ENCODE data around the gene GID8. TPM values are rescaled to one million over a fixed set of nuclear protein-coding genes. Genes with fewer than 3 reads are reported as not detected.

GID8 gene
- total RNA-seq, 2 experiments from 2014 or later = 39.2 to 42.2 TPM

DNA sequence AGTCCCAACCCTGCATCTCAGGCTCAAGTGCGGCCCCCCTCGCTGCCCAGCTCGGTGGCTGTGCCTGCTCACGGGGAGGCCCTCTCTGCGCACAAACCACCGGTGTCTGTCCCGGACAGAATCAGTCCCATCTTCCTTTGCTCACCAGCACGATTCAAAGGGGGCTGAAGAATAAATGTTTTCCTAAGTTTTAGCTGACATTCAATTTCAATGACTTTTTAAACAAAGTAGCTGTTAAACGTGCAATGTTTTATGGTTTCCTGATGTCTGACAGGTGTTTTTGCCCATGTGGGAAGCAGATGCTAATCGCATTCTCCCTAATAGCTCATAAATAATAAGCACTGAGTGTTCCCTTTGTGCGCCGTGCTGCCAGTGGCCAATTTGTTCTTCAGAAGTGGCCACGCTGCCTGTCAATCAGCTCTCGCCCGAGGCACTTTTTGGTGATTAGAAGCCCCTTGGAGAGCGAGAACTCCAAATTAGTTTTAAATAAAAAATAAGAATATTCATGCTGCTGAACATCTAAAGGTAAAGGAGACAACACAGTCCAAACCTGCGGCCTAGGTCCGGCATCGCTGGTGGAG is 42.5 kb downstream of the GID8 start:
- Mint-ChIP-seq H3K27me3 (peaks cover 32% of the 10 kb centered on the region), H3K4me3 (no peak overlapping the region), H3K36me3 (ENCODE audit: low read depth) (no peaks in the 10 kb centered on the region), H3K27ac (no peak overlapping the region), H3K4me1 (ENCODE audit: low read depth) (peaks cover 38% of the 10 kb centered on the region), H3K9me3 (no peaks in the 10 kb centered on the region)
- ChIA-PET CTCF (interaction anchor here (0.9 to 2.1 kb wide), 6 partner anchors 8 to 172 kb away, joined by 3 to 10 read pairs (median 4); no protein-coding TSS in a partner anchor), POLR2A (interaction anchor here (0.8 to 1.7 kb wide), 3 partner anchors 12 to 62 kb away, joined by 3 to 4 read pairs (median 3); no protein-coding TSS in a partner anchor)
- TF ChIP-seq, protein P1, sequence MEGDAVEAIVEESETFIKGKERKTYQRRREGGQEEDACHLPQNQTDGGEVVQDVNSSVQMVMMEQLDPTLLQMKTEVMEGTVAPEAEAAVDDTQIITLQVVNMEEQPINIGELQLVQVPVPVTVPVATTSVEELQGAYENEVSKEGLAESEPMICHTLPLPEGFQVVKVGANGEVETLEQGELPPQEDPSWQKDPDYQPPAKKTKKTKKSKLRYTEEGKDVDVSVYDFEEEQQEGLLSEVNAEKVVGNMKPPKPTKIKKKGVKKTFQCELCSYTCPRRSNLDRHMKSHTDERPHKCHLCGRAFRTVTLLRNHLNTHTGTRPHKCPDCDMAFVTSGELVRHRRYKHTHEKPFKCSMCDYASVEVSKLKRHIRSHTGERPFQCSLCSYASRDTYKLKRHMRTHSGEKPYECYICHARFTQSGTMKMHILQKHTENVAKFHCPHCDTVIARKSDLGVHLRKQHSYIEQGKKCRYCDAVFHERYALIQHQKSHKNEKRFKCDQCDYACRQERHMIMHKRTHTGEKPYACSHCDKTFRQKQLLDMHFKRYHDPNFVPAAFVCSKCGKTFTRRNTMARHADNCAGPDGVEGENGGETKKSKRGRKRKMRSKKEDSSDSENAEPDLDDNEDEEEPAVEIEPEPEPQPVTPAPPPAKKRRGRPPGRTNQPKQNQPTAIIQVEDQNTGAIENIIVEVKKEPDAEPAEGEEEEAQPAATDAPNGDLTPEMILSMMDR (IDR thresholded peaks at IDR 0.05) = no peak
- ATAC-seq = no peak
- DNase-seq = no peak
- intact Hi-C loops (cut with micrococcal nuclease) = no loop called here

DNA sequence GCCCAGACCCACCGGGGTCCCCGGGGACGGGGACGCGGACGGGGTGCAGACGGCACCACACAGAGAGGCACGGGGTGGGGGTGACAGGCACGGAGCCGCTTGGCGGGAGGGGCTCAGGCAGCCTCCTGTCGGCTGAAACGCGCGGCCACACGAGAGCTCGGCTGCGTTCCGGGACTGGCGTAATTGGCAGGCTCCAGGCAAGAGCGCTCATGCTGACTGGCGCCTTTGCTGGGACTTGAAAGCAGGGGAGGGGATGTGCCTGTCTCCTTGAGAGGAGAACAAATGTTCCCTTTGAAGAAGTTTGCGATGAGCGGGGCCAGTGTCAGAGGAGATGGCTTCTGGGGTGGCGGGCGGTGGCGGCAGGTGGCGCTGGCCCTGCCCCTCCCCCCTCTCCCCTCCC is 43.0 kb downstream of the GID8 start:
- no peaks in the 10 kb centered on the region for H3K36me3 Mint-ChIP-seq (ENCODE audit: low read depth)
- H3K27ac Mint-ChIP-seq = no peak overlapping the region
- DNase-seq (peak; percentile 58), ATAC-seq (peak; percentile 26)
- intact Hi-C loops (cut with micrococcal nuclease) = no loop called here
- H3K9me3 Mint-ChIP-seq = no peaks in the 10 kb centered on the region
- TF ChIP-seq, protein P1 (IDR thresholded peaks at IDR 0.05) = no peak
- peaks cover 38% of the 10 kb centered on the region for H3K4me1 Mint-ChIP-seq (ENCODE audit: low read depth)
- peaks cover 31% of the 10 kb centered on the region for H3K27me3 Mint-ChIP-seq
- POLR2A ChIA-PET = interaction anchor here (0.8 to 1.7 kb wide), 3 partner anchors 13 to 63 kb away, joined by 3 to 4 read pairs (median 3); no protein-coding TSS in a partner anchor
- no peak overlapping the region for H3K4me3 Mint-ChIP-seq
- CTCF ChIA-PET = interaction anchor here (0.9 to 2.1 kb wide), 6 partner anchors 8 to 172 kb away, joined by 3 to 10 read pairs (median 4); no protein-coding TSS in a partner anchor

DNA sequence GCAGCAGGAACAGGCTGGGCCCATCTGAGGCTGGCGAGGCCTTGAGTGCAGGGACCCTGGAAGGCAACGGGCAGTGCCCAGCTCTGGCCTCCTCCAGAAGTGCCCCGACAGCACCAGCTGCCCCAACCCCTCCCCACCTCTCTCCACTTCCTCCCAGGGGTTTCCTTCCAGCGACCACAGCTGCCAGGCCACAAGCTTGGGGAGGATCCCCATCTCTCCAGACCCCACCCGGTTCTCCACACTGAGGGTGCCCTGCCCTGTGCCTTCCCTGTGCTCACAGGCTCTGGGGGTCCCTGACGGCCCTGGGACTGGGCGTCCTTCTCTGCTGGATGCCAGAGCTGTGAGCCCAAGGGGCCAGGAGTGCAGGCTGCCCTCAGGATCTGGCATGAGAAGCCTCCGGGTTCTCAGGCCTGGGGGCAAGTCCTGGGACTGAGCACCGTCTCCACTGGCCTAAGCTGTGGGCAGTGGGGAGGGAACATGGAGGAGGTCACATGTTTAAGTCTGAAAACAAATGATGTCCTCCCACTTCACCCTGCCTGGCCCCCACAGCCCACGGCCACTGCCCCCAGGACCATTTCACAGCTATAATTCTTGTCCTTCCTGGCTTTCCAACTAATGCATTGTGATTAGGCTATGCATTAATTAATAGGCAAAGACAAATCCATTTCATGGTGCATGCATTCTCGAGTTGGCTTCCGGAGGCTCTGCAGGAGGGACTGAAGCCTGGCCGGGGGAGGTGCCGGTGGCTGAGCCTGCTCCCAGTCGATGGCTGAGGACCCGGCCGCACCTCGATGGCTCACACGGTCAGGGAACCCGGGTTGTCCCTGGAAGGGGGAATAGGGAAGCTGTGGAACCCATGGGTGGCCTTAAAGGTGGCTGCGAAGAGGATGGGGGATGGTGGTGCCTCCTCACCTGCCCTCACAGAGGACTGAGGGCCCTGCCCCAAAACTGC is 44.5 kb downstream of the GID8 start:
- intact Hi-C loops (cut with micrococcal nuclease) = no loop called here
- no peaks in the 10 kb centered on the region for H3K36me3 Mint-ChIP-seq (ENCODE audit: low read depth)
- peaks cover 22% of the 10 kb centered on the region for H3K27me3 Mint-ChIP-seq
- H3K4me1 Mint-ChIP-seq (ENCODE audit: low read depth) = peaks cover 32% of the 10 kb centered on the region
- no peak for ATAC-seq
- TF ChIP-seq, protein P1 (IDR thresholded peaks at IDR 0.05) = no peak
- ChIA-PET POLR2A (no interaction called here), CTCF (interaction anchor here (2.1 kb wide), 1 partner anchor 10 kb away, joined by 10 read pairs; no protein-coding TSS in a partner anchor)
- no peak overlapping the region for H3K4me3 Mint-ChIP-seq
- H3K9me3 Mint-ChIP-seq = no peaks in the 10 kb centered on the region
- no peak overlapping the region for H3K27ac Mint-ChIP-seq
- no peak for DNase-seq

DNA sequence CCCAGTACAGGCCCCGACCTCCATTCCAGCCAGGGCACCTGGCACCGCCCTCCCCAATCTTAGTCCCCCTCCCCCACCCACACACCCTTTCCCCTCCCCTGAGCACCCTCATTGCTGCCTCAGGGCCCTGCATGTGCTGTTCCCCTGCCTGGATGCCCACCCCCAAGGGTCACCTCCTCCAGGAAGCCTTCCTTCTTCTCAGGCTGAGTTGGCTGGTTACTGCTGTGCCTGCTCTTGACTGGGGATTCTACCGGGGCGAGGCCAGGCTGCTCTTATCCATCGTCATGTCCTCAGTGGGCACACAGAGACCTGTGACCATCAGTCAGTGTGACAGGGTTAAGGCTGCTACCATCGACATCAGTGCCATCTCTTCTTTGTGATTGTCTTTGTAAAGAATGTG is 45.3 kb downstream of the GID8 start:
- H3K36me3 Mint-ChIP-seq (ENCODE audit: low read depth) = no peaks in the 10 kb centered on the region
- intact Hi-C loops (cut with micrococcal nuclease) = no loop called here
- peaks cover 24% of the 10 kb centered on the region for H3K4me1 Mint-ChIP-seq (ENCODE audit: low read depth)
- ChIA-PET CTCF (no interaction called here), POLR2A (no interaction called here)
- DNase-seq (no peak), ATAC-seq (no peak)
- no peak overlapping the region for H3K27ac Mint-ChIP-seq
- TF ChIP-seq, protein P1 (IDR thresholded peaks at IDR 0.05) = no peak
- H3K4me3 Mint-ChIP-seq = no peak overlapping the region
- peaks cover 22% of the 10 kb centered on the region for H3K27me3 Mint-ChIP-seq
- no peaks in the 10 kb centered on the region for H3K9me3 Mint-ChIP-seq
